ENCODE results near the gene KLHDC8A. TPM values are rescaled to one million over a fixed set of nuclear protein-coding genes. Genes with fewer than 3 reads are reported as not detected.

Gene KLHDC8A
- total RNA-seq, 1 donor from 2014 or later: not detected

GRCh38 chr1:205321162-205321958, 35.4 kb downstream of the KLHDC8A start, which contains the start of gene NUAK2:
Gene NUAK2, minus strand, starts transcription at chr1:205321745. Its CDS starts 117 bp downstream, at chr1:205321628.
- intact Hi-C loops (cut with micrococcal nuclease): loop anchor here (1.0 to 10.0 kb wide), 7 partner anchors 8 to 337 kb away; no protein-coding TSS in a partner anchor

- intact Hi-C loops (cut with micrococcal nuclease): loop anchor here (2.0 to 10.0 kb wide), 4 partner anchors 15 to 335 kb away; no protein-coding TSS in a partner anchor
Measured at GRCh38 chr1:205319081-205320018, 37.4 kb downstream of the KLHDC8A start.

GRCh38 chr1:205318231-205318991, 38.3 kb downstream of the KLHDC8A start:
- intact Hi-C loops (cut with micrococcal nuclease): loop anchor here (2.0 kb wide), 1 partner anchor 14 kb away; no protein-coding TSS in a partner anchor

GRCh38 chr1:205317311-205317917, 39.3 kb downstream of the KLHDC8A start:
- intact Hi-C loops (cut with micrococcal nuclease): no loop called here

- intact Hi-C loops (cut with micrococcal nuclease): no loop called here
Measured at GRCh38 chr1:205316161-205316566, 40.6 kb downstream of the KLHDC8A start.

- intact Hi-C loops (cut with micrococcal nuclease): no loop called here
Measured at GRCh38 chr1:205315008-205315618, 41.6 kb downstream of the KLHDC8A start.

- intact Hi-C loops (cut with micrococcal nuclease): loop anchor here (1.0 kb wide), 2 partner anchors 8 to 25 kb away; partner anchors contain the start of gene NUAK2
Measured at GRCh38 chr1:205313563-205314308, 43.0 kb downstream of the KLHDC8A start.

- intact Hi-C loops (cut with micrococcal nuclease): loop anchor here (1.0 kb wide), 2 partner anchors 8 to 25 kb away; partner anchors contain the start of gene NUAK2
Measured at GRCh38 chr1:205312866-205313562, 43.7 kb downstream of the KLHDC8A start.

GRCh38 chr1:205310976-205311704, 45.6 kb downstream of the KLHDC8A start:
- intact Hi-C loops (cut with micrococcal nuclease): no loop called here

- intact Hi-C loops (cut with micrococcal nuclease): no loop called here
Measured at GRCh38 chr1:205309741-205310140, 47.0 kb downstream of the KLHDC8A start.

GRCh38 chr1:205306929-205307566, 49.7 kb downstream of the KLHDC8A start:
- intact Hi-C loops (cut with micrococcal nuclease): no loop called here

GRCh38 chr1:205304695-205305070, 52.0 kb downstream of the KLHDC8A start:
- intact Hi-C loops (cut with micrococcal nuclease): loop anchor here (2.0 kb wide), 1 partner anchor 14 kb away; no protein-coding TSS in a partner anchor

GRCh38 chr1:205304046-205304694, 52.6 kb downstream of the KLHDC8A start:
- intact Hi-C loops (cut with micrococcal nuclease): loop anchor here (2.0 kb wide), 1 partner anchor 15 kb away; no protein-coding TSS in a partner anchor

GRCh38 chr1:205303247-205303888, 53.4 kb downstream of the KLHDC8A start:
- intact Hi-C loops (cut with micrococcal nuclease): no loop called here

- intact Hi-C loops (cut with micrococcal nuclease): no loop called here
Measured at GRCh38 chr1:205301842-205302588, 54.7 kb downstream of the KLHDC8A start.
